ENCODE data around the gene NPRL2. TPM values are rescaled to one million over a fixed set of nuclear protein-coding genes. Genes with fewer than 3 reads are reported as not detected.

NPRL2 gene
- total and polyA plus RNA-seq, 2 of the 8 experiments (the other 6 are each of a cell fraction or from before 2014, with no cell fraction given) = 28.4 to 51.4 TPM

DNA sequence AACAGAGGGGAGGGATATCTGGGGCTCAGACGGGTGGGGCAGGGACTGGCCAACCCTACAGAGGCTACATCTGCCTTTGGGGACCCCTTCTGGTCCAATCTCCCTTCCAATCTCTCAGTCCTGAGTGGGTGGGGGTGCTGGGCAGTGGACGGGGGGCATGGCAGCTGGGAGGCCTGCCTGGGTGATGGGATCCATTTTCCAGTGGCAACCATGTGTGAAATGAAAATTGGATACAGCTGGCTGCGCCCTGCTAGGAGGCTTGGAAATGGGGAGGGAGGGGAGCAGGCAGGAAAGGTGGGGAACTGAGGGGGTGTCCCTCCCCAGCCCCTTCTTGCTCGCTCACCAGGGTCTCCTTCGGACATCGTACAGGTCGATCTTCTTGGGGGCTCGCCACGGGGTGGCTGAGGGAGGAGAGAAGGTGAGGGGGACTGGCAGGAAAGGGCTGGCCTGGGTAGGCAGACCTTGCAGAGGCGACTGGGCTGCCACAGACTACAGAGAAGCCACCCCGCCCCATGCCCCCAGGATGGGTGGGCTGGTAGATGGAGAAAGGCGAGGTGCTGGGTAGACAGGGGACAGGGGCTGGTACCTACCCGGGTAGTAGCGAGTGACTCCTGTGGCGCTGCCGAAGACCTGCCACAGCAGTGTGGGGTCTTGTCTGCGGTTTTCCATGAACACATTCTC lies 30.0 kb upstream of the NPRL2 start:
- H2AK5ac ChIP-seq (ENCODE audit: low read depth, low read length) = no peak overlapping the region
- no peak overlapping the region for H3K14ac ChIP-seq (ENCODE audit: insufficient read length)
- no peak overlapping the region for H2BK5ac ChIP-seq (ENCODE audit: low read depth, low read length)
- H4K8ac ChIP-seq (ENCODE audit: extremely low read depth, insufficient read depth, low read length) = peak overlapping the region; percentile 4; the same call in 1 of the 2 replicates
- H3K79me1 ChIP-seq (ENCODE audit: low read depth, low read length) = no peaks in the 10 kb centered on the region
- H4K20me1 ChIP-seq (replicated peaks in 1 of 2; ENCODE audit: control insufficient read depth in 1 of 2, insufficient read depth in 2 of 2, low read length in 2 of 2) = peaks cover 4% of the 10 kb centered on the region in 2 experiments
- no peak overlapping the region for H2AFZ ChIP-seq (ENCODE audit: low read length)
- H3K23ac ChIP-seq (ENCODE audit: insufficient read length) = no peak overlapping the region
- no peak overlapping the region for H3K9ac ChIP-seq (replicated peaks in 1 of 4; ENCODE audit: extremely low read depth in 1 of 4, low read depth in 3 of 4, low read length in 3 of 4)
- H3K4ac ChIP-seq (replicated peaks; ENCODE audit: insufficient read length, low read depth, low read length) = no peak overlapping the region
- no peak for TF ChIP-seq KDM1A (IDR thresholded peaks at IDR 0.05; ENCODE audit: borderline replicate concordance, low read length)
- H3K23me2 ChIP-seq (ENCODE audit: low read depth, low read length) = no peaks in the 10 kb centered on the region
- no peak overlapping the region for H3K56ac ChIP-seq (replicated peaks; ENCODE audit: insufficient read length, low read depth, low read length)
- no peak overlapping the region for H3K18ac ChIP-seq (ENCODE audit: extremely low read depth, low read length)
- H2BK20ac ChIP-seq (ENCODE audit: low read length) = no peak overlapping the region
- H3K27ac ChIP-seq (ENCODE audit: low read depth, low read length) = no peak overlapping the region
- H3K27me3 ChIP-seq (replicated peaks in 1 of 4; ENCODE audit: control insufficient read depth in 3 of 4, extremely low read depth in 1 of 4, insufficient read depth in 3 of 4, low read length in 3 of 4) = peaks cover 0 to 3% (median 0%) of the 10 kb centered on the region in 4 experiments; a peak in 2 of 7 replicates
- H2BK120ac ChIP-seq (replicated peaks; ENCODE audit: low read depth, low read length) = no peak overlapping the region
- no peak for DNase-seq (ENCODE audit: low read depth in 1 of 2, low spot score in 2 of 2)
- H3K79me2 ChIP-seq (ENCODE audit: control insufficient read depth in 1 of 2, insufficient read depth in 2 of 2, low read length in 2 of 2) = no peaks in the 10 kb centered on the region
- WGBS, 2 experiments (ENCODE audit: extremely low coverage in 1 of 2, insufficient coverage in 1 of 2, insufficient read length in 1 of 2, insufficient replicate concordance in 2 of 2, low coverage in 1 of 2, low lambda C conversion rate in 2 of 2, missing lambda C conversion rate in 1 of 2) = 87% methylated on average over 14 of the region's 17 CpGs; no CpG with 5 or more reads in 1 of the 2 experiments
- H2BK12ac ChIP-seq (ENCODE audit: low read depth, low read length) = no peak overlapping the region
- CTCF ChIA-PET (ENCODE audit: partially characterized antibody) = interaction anchor here (0.6 to 2.5 kb wide), 12 partner anchors 10 to 170 kb away, joined by 3 to 13 read pairs (median 4); partner anchors contain the start of genes HYAL3 and NAA80
- H3K4me3 ChIP-seq (ENCODE audit: extremely low read depth in 1 of 4, insufficient read depth in 2 of 4, low read depth in 3 of 4, low read length in 4 of 4) = no peak overlapping the region
- H3K36me3 ChIP-seq (ENCODE audit: control insufficient read depth in 2 of 4, insufficient read depth in 4 of 4, low read length in 3 of 4) = no peaks in the 10 kb centered on the region
- H4K91ac ChIP-seq (replicated peaks; ENCODE audit: insufficient read length, low read length) = no peak overlapping the region
- no peak overlapping the region for H4K5ac ChIP-seq (ENCODE audit: insufficient read length, low read depth, low read length)
- H3K9me3 ChIP-seq (ENCODE audit: insufficient read depth in 2 of 2, low read depth in 1 of 2, low read length in 1 of 2) = no peaks in the 10 kb centered on the region
- POLR2A ChIA-PET (ENCODE audit: partially characterized antibody) = interaction anchor here (0.7 to 2.1 kb wide), 3 partner anchors 10 to 136 kb away, joined by 3 to 7 read pairs (median 4); no protein-coding TSS in a partner anchor
- H2BK15ac ChIP-seq (ENCODE audit: low read length) = no peak overlapping the region
- FAIRE-seq = no peak
- no peak overlapping the region for H3K4me2 ChIP-seq (ENCODE audit: insufficient read depth in 1 of 2, low read depth in 2 of 2, low read length in 2 of 2)
- H3K4me1 ChIP-seq (replicated peaks in 1 of 4; ENCODE audit: control insufficient read depth in 3 of 4, insufficient read depth in 4 of 4, low read length in 3 of 4) = peaks cover 0 to 5% (median 2%) of the 10 kb centered on the region in 4 experiments; a peak in 2 of 7 replicates

Data from H1 (cell line).